IMR-90 (cell line): Measurements from ENCODE around the gene GAB1. TPM values are rescaled to one million over a fixed set of nuclear protein-coding genes. Genes with fewer than 3 reads are reported as not detected.
A peak's percentile ranks its signal among the peaks of the same experiment; 100 is the strongest.

ENCODE experiments used
- ATAC-seq: fragments of 200-7000 bp; cut with Tn5 transposase; 2 replicates; pipeline ENCODE4 v1.9.1; 2020; ENCODE audit warnings: low read depth, mild to moderate bottlenecking, moderate library complexity
- BruUV-seq: library from RNA; stranded (reverse); fragments of 400-500 nt; replicated peaks from 2 replicates; lab custom pipeline; 2021; lab: Mats Ljungman, UMichigan
- CTCF ChIA-PET: fragments of 300-600 bp; formaldehyde crosslinking; extraction: SDS; loops from one replicate; lab custom pipeline; 2021; ENCODE audit warnings: antibody characterized with exemption; lab: Yijun Ruan, JAX
- POLR2A ChIA-PET: fragments of 300-600 bp; sonication (Branson Sonifier 250); formaldehyde crosslinking; loops from one replicate; lab custom pipeline; 2022; ENCODE audit warnings: antibody characterized with exemption; ENCODE audit not compliant: unreplicated experiment; lab: Charles Lee
- DNase-seq: peaks from one replicate; pipeline ENCODE4 v3.0.0; 2013
- H2AFZ ChIP-seq: replicated peaks from 2 replicates; pipeline ENCODE3; 2013; ENCODE audit warnings: low read length, mild to moderate bottlenecking; ENCODE audit not compliant: poor library complexity
- H2AK5ac ChIP-seq: 2 replicates; pipeline ENCODE4 v1.6.1; 2013; ENCODE audit warnings: low read depth, low read length, inconsistent platforms
- H2AK9ac ChIP-seq: replicated peaks from 2 replicates; pipeline ENCODE3; 2013; ENCODE audit warnings: mild to moderate bottlenecking, low read depth, low read length, moderate library complexity; ENCODE audit not compliant: poor library complexity
- H2BK120ac ChIP-seq: 2 replicates; pipeline ENCODE4 v1.6.1; 2013; ENCODE audit warnings: low read depth, low read length, inconsistent platforms
- H2BK15ac ChIP-seq: 3 replicates; pipeline ENCODE4 v1.6.1; 2013; ENCODE audit warnings: low read depth, low read length, inconsistent platforms
- H2BK20ac ChIP-seq: 2 replicates; pipeline ENCODE4 v1.6.1; 2013; ENCODE audit warnings: low read depth, mild to moderate bottlenecking, inconsistent platforms, low read length, moderate library complexity
- H2BK5ac ChIP-seq: 2 replicates; pipeline ENCODE4 v1.6.1; 2013; ENCODE audit warnings: mild to moderate bottlenecking, low read depth, low read length, inconsistent platforms; ENCODE audit not compliant: poor library complexity, severe bottlenecking
- H3K14ac ChIP-seq: replicated peaks from 2 replicates; pipeline ENCODE4 v1.6.1; 2013; ENCODE audit warnings: low read depth, low read length, inconsistent platforms
- H3K18ac ChIP-seq: 2 replicates; pipeline ENCODE4 v1.6.1; 2013; ENCODE audit warnings: low read depth, low read length, control low read depth
- H3K23ac ChIP-seq: 2 replicates; pipeline ENCODE4 v1.6.1; 2013; ENCODE audit warnings: low read depth, low read length, inconsistent platforms
- H3K27ac ChIP-seq: 2 replicates; pipeline ENCODE4 v1.5.1; 2013; ENCODE audit warnings: mild to moderate bottlenecking, control low read depth, low read length; ENCODE audit not compliant: insufficient read depth
- H3K27me3 ChIP-seq: 2 replicates; pipeline ENCODE4 v1.6.1; 2013; ENCODE audit warnings: low read length; ENCODE audit not compliant: control insufficient read depth, insufficient read depth
- H3K36me3 ChIP-seq: 2 replicates; pipeline ENCODE4 v1.6.1; 2013; ENCODE audit warnings: low read length, mixed read lengths; ENCODE audit not compliant: control insufficient read depth, insufficient read depth
- H3K4ac ChIP-seq: 2 replicates; pipeline ENCODE4 v1.6.1; 2013; ENCODE audit warnings: low read depth, low read length, inconsistent platforms
- H3K4me1 ChIP-seq: 2 replicates; pipeline ENCODE4 v1.6.1; 2013; ENCODE audit warnings: low read length, mixed read lengths; ENCODE audit not compliant: control insufficient read depth, insufficient read depth
- H3K4me2 ChIP-seq: 2 replicates; pipeline ENCODE4 v1.6.1; 2013; ENCODE audit warnings: low read depth, mild to moderate bottlenecking, control low read depth, low read length, moderate library complexity
- H3K4me3 ChIP-seq: 2 replicates; pipeline ENCODE4 v1.5.1; 2013; ENCODE audit warnings: low read depth, mild to moderate bottlenecking, control low read depth, low read length, moderate library complexity; ENCODE audit not compliant: insufficient read depth
- H3K56ac ChIP-seq: 2 replicates; pipeline ENCODE4 v1.6.1; 2013; ENCODE audit warnings: low read length, inconsistent platforms; ENCODE audit not compliant: insufficient read depth; ENCODE audit errors: extremely low read depth
- H3K79me1 ChIP-seq, 2 experiments: 2 replicates each; pipeline ENCODE4 v1.6.1; 2013; ENCODE audit warnings: low read length in 2 of 2, inconsistent platforms in 1 of 2, low read depth in 1 of 2
- H3K9ac ChIP-seq: 2 replicates; pipeline ENCODE4 v1.6.1; 2013; ENCODE audit warnings: low read depth, low read length, control low read depth
- H3K9me1 ChIP-seq: 2 replicates; pipeline ENCODE4 v1.6.1; 2013; ENCODE audit warnings: low read length, inconsistent platforms; ENCODE audit not compliant: insufficient read depth
- H3K9me3 ChIP-seq: 2 replicates; pipeline ENCODE4 v1.6.1; 2013; ENCODE audit warnings: low read length; ENCODE audit not compliant: control insufficient read depth, insufficient read depth
- H4K20me1 ChIP-seq: 2 replicates; pipeline ENCODE4 v1.6.1; 2013; ENCODE audit warnings: low read length, inconsistent platforms; ENCODE audit not compliant: insufficient read depth
- H4K5ac ChIP-seq: 2 replicates; pipeline ENCODE4 v1.6.1; 2013; ENCODE audit warnings: mild to moderate bottlenecking, low read depth, low read length, control low read depth
- H4K8ac ChIP-seq, 2 experiments: 2 replicates each; pipeline ENCODE4 v1.6.1; 2013; ENCODE audit warnings: low read depth in 2 of 2, low read length in 2 of 2, control low read depth in 1 of 2, inconsistent platforms in 1 of 2
- H4K91ac ChIP-seq: 2 replicates; pipeline ENCODE4 v1.6.1; 2013; ENCODE audit warnings: low read depth, low read length, inconsistent platforms; ENCODE audit not compliant: insufficient read depth
- BHLHE40 ChIP-seq: fragments of 150-350 bp; IDR thresholded peaks from 2 replicates; pipeline ENCODE4 v1.6.1; 2016; ENCODE audit warnings: mild to moderate bottlenecking, low read depth, low read length
- CEBPB ChIP-seq: IDR thresholded peaks from 2 replicates; pipeline ENCODE4 v1.6.1; 2012; ENCODE audit warnings: low read depth, low read length, improper control_type of control experiment
- CHD1 ChIP-seq: IDR thresholded peaks from 2 replicates; pipeline ENCODE4 v1.6.1; 2012; ENCODE audit warnings: low read depth, low read length, improper control_type of control experiment
- MAFK ChIP-seq: IDR thresholded peaks from 2 replicates; pipeline ENCODE4 v1.6.1; 2012; ENCODE audit warnings: low read depth, low read length, improper control_type of control experiment
- MXI1 ChIP-seq: IDR thresholded peaks from 2 replicates; pipeline ENCODE4 v1.6.1; 2012; ENCODE audit warnings: low read depth, mild to moderate bottlenecking, low read length, moderate library complexity, borderline replicate concordance
- RCOR1 ChIP-seq: IDR thresholded peaks from 2 replicates; pipeline ENCODE4 v1.6.1; 2012; ENCODE audit warnings: mild to moderate bottlenecking, low read length, improper control_type of control experiment; ENCODE audit not compliant: insufficient replicate concordance
- WGBS, 2 experiments: methylation state at CpG; one replicate each; pipeline versions ENCODE4 v1.1.5 to v1.1.7; 2013; ENCODE audit warnings: missing lambda C conversion rate in 2 of 2; ENCODE audit not compliant: insufficient read length in 1 of 2; ENCODE audit errors: extremely low coverage in 2 of 2; 5-methylcytosine and 5-hydroxymethylcytosine counted together
- dilution Hi-C: fragments of 300-500 bp; cut with HindIII; formaldehyde crosslinking; loops from one replicate; pipeline ENCODE4 v1.14.3; 2018; ENCODE audit warnings: low sequenced_read_pairs; ENCODE audit not compliant: unreplicated experiment
- in situ Hi-C: fragments of 300-500 bp; cut with MboI; formaldehyde crosslinking; loops from 3 replicates; pipeline ENCODE4 v1.14.3; 2019; ENCODE audit warnings: low sequenced_read_pairs, inconsistent platforms, mixed read lengths
- intact Hi-C: fragments of 100-400 bp; cut with micrococcal nuclease; formaldehyde crosslinking; loops from 2 replicates; pipeline ENCODE4 v1.10.0; 2022
- polyA plus RNA-seq, 3 experiments: library from polyadenylated mRNA; depleted of rRNA; stranded (reverse); fragments of >200 nt; gene quantifications; 2 replicates each; pipeline ENCODE4 v1.2.3, GENCODE V29; 2012; ENCODE audit warnings: low replicate concordance in 1 of 3
- total RNA-seq: library from RNA; depleted of rRNA; stranded (reverse); fragments of >200 nt; gene quantifications from 2 replicates; pipeline ENCODE4 v1.2.3, GENCODE V29; 2012

GAB1 gene
- total and polyA plus RNA-seq, 2 of the 4 experiments (the other 2 are of a cell fraction) = 2.8 to 12.0 TPM

DNA sequence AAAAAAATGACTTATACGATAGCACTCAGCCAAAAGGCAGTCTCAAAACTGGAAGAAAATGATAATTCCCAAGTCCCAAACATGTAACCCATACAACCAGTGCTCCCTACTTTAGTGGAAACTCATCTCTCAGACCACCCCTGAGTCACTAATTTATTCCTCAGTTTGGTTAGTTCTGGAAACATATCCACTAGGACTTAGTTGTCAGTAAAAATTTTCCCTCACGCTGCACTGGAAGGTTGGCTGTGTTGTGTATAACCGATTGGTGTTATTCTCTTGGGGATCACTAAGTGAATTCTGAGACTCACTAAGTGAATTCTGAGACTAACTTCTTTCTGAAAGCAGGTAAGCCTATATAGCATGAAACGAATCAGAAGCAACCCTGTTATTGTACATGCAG, 48.5 kb upstream of the GAB1 start:
- H2BK5ac ChIP-seq = no peak overlapping the region
- H3K27me3 ChIP-seq = no peaks in the 10 kb centered on the region
- no peak overlapping the region for H3K56ac ChIP-seq
- H3K23ac ChIP-seq = no peak overlapping the region
- no peak overlapping the region for H3K27ac ChIP-seq
- H3K4me2 ChIP-seq = no peak overlapping the region
- no TSS peak for BruUV-seq
- dilution Hi-C loops = no loop called here
- H4K20me1 ChIP-seq = no peaks in the 10 kb centered on the region
- peak overlapping the region; percentile 26; the same call in 1 of the 2 replicates for H2BK120ac ChIP-seq
- peak overlapping the region; percentile 54; the same call in 1 of the 2 replicates for H4K5ac ChIP-seq
- H3K79me1 ChIP-seq = no peaks in the 10 kb centered on the region
- peaks cover 8% of the 10 kb centered on the region for H3K4me1 ChIP-seq
- no peak overlapping the region for H3K9ac ChIP-seq
- no peak overlapping the region for H2AFZ ChIP-seq
- intact Hi-C loops = no loop called here
- no peak overlapping the region for H3K4ac ChIP-seq
- ChIA-PET POLR2A (no interaction called here), CTCF (no interaction called here)
- no peaks in the 10 kb centered on the region for H3K9me3 ChIP-seq
- no peak overlapping the region for H2AK5ac ChIP-seq
- 0 out of 2 replicates have a peak, but pooled peaks cover 2% of the 10 kb centered on the region for H3K9me1 ChIP-seq
- DNase-seq (no peak), ATAC-seq (no peak)
- no CpG with 5 or more reads among the region's 4 CpGs for WGBS, 2 experiments
- H2BK15ac ChIP-seq = no peak overlapping the region
- peak overlapping the region; percentile 75; the same call in 1 of the 2 replicates for H3K18ac ChIP-seq
- H4K8ac ChIP-seq = no peak overlapping the region
- TF ChIP-seq MXI1 (no peak), CEBPB (no peak), RCOR1 (no peak), BHLHE40 (no peak), CHD1 (no peak), MAFK (no peak)
- H3K4me3 ChIP-seq = no peak overlapping the region
- no peak overlapping the region for H2AK9ac ChIP-seq
- no peak overlapping the region for H3K14ac ChIP-seq
- H4K91ac ChIP-seq = no peak overlapping the region
- in situ Hi-C loops = no loop called here
- peak overlapping the region; percentile 66; the same call in 1 of the 2 replicates for H2BK20ac ChIP-seq
- no peaks in the 10 kb centered on the region for H3K36me3 ChIP-seq
